HEK293 (cell line): ENCODE data around the gene BCAS3.

Experiments used
- CTCF ChIA-PET: fragments of 350-600 bp; formaldehyde crosslinking; extraction: SDS; loops from one replicate; lab custom pipeline; 2021; ENCODE audit warnings: antibody characterized with exemption; lab: Yijun Ruan, JAX
- POLR2A ChIA-PET: fragments of 300-600 bp; formaldehyde crosslinking; extraction: SDS; loops from one replicate; lab custom pipeline; 2020; ENCODE audit warnings: antibody characterized with exemption, inconsistent platforms; lab: Yijun Ruan, JAX
- H3K27ac ChIP-seq: fragments of 200-500 bp; sonication (Bioruptor generic); 2 replicates; pipeline ENCODE4 v1.5.1; 2014; ENCODE audit warnings: low read depth, low read length, control low read depth, inconsistent platforms; ENCODE audit errors: extremely low read depth
- H3K36me3 ChIP-seq, 2 experiments: fragments of 200-500 bp in 1 of 2; sonication (Bioruptor generic) in 1 of 2; 1 replicate in 1 of 2; 2 replicates in 1 of 2; pipeline ENCODE4 v1.5.1; 2014 to 2017; ENCODE audit warnings: inconsistent platforms in 2 of 2, low read length in 2 of 2; ENCODE audit not compliant: control insufficient read depth in 2 of 2, insufficient read depth in 1 of 2
- H3K4me1 ChIP-seq: fragments of 200-500 bp; sonication (Bioruptor generic); 2 replicates; pipeline ENCODE4 v1.5.1; 2014; ENCODE audit warnings: mild to moderate bottlenecking, low read length, inconsistent platforms; ENCODE audit not compliant: control insufficient read depth, insufficient read depth
- H3K4me3 ChIP-seq: 2 replicates; pipeline ENCODE4 v1.5.1; 2011; ENCODE audit warnings: low read depth, mild to moderate bottlenecking, control low read depth, low read length, moderate library complexity
- H3K9me3 ChIP-seq: fragments of 200-500 bp; sonication (Bioruptor generic); 2 replicates; pipeline ENCODE4 v1.5.1; 2014; ENCODE audit warnings: low read depth, low read length, inconsistent platforms; ENCODE audit not compliant: control insufficient read depth, insufficient read depth
- BCL11B ChIP-seq: fragments of 450-650 bp; formaldehyde crosslinking; IDR thresholded peaks from 2 replicates; pipeline ENCODE4 v1.5.1; 2016; ENCODE audit warnings: low read depth, missing biosample characterization, missing genetic modification characterization
- FEZF1 ChIP-seq: fragments of 450-650 bp; formaldehyde crosslinking; IDR thresholded peaks from 2 replicates; pipeline ENCODE4 v1.5.1; 2016; ENCODE audit warnings: missing biosample characterization, missing genetic modification characterization
- REPIN1 ChIP-seq: fragments of 450-650 bp; formaldehyde crosslinking; IDR thresholded peaks from 2 replicates; pipeline ENCODE4 v1.5.1; 2017; ENCODE audit warnings: missing biosample characterization, missing genetic modification characterization, low read depth
- SCRT2 ChIP-seq: fragments of 450-650 bp; formaldehyde crosslinking; IDR thresholded peaks from 2 replicates; pipeline ENCODE4 v1.5.1; 2016; ENCODE audit warnings: missing biosample characterization, missing genetic modification characterization
- ZFP37 ChIP-seq: fragments of 450-650 bp; formaldehyde crosslinking; IDR thresholded peaks from 2 replicates; pipeline ENCODE4 v1.5.1; 2016; ENCODE audit warnings: missing biosample characterization, missing genetic modification characterization
- ZIC2 ChIP-seq: fragments of 450-650 bp; formaldehyde crosslinking; IDR thresholded peaks from 2 replicates; pipeline ENCODE4 v1.5.1; 2016; ENCODE audit warnings: missing biosample characterization, missing genetic modification characterization
- ZNF571 ChIP-seq: fragments of 450-650 bp; formaldehyde crosslinking; IDR thresholded peaks from 2 replicates; pipeline ENCODE4 v1.5.0; 2017; ENCODE audit warnings: missing biosample characterization, missing genetic modification characterization
- ZNF623 ChIP-seq: fragments of 450-650 bp; formaldehyde crosslinking; IDR thresholded peaks from 2 replicates; pipeline ENCODE4 v1.5.1; 2016; ENCODE audit warnings: missing biosample characterization, missing genetic modification characterization
- ZNF658 ChIP-seq: fragments of 450-650 bp; formaldehyde crosslinking; IDR thresholded peaks from 2 replicates; pipeline ENCODE4; 2016; ENCODE audit warnings: missing biosample characterization, missing genetic modification characterization
- ZNF707 ChIP-seq: fragments of 450-650 bp; formaldehyde crosslinking; IDR thresholded peaks from 2 replicates; pipeline ENCODE4 v1.5.1; 2016; ENCODE audit warnings: missing biosample characterization, missing genetic modification characterization
- ZNF768 ChIP-seq: fragments of 450-650 bp; formaldehyde crosslinking; IDR thresholded peaks from 2 replicates; pipeline ENCODE4 v1.5.1; 2018; ENCODE audit warnings: missing biosample characterization, mild to moderate bottlenecking, missing genetic modification characterization
- ZNF792 ChIP-seq: fragments of 450-650 bp; formaldehyde crosslinking; IDR thresholded peaks from 2 replicates; pipeline ENCODE4 v1.5.1; 2016; ENCODE audit warnings: missing biosample characterization, missing genetic modification characterization
- ZNF830 ChIP-seq: fragments of 450-650 bp; IDR thresholded peaks from 2 replicates; pipeline ENCODE4 v1.5.0; 2018; ENCODE audit warnings: missing biosample characterization, missing genetic modification characterization, low read depth, mild to moderate bottlenecking, moderate library complexity
- ZSCAN23 ChIP-seq: fragments of 450-650 bp; formaldehyde crosslinking; IDR thresholded peaks from 2 replicates; pipeline ENCODE4 v1.5.1; 2016; ENCODE audit warnings: missing biosample characterization, missing genetic modification characterization
- TF ChIP-seq, protein P1 (sequence below): fragments of 450-650 bp; formaldehyde crosslinking; IDR thresholded peaks from 2 replicates; pipeline ENCODE4 v1.5.1; 2016; ENCODE audit warnings: missing biosample characterization, missing genetic modification characterization
- TF ChIP-seq, protein P2 (sequence below): fragments of 450-650 bp; formaldehyde crosslinking; IDR thresholded peaks from 2 replicates; pipeline ENCODE4 v1.5.1; 2016; ENCODE audit warnings: missing biosample characterization, missing genetic modification characterization
- TF ChIP-seq, protein P3 (sequence below): fragments of 450-650 bp; formaldehyde crosslinking; IDR thresholded peaks from 2 replicates; pipeline ENCODE4 v1.5.1; 2016; ENCODE audit warnings: missing biosample characterization, missing genetic modification characterization
- TF ChIP-seq, protein P4 (sequence below): fragments of 450-650 bp; formaldehyde crosslinking; IDR thresholded peaks from 2 replicates; pipeline ENCODE4 v1.5.1; 2016; ENCODE audit warnings: missing biosample characterization, missing genetic modification characterization

BCAS3 gene

DNA sequence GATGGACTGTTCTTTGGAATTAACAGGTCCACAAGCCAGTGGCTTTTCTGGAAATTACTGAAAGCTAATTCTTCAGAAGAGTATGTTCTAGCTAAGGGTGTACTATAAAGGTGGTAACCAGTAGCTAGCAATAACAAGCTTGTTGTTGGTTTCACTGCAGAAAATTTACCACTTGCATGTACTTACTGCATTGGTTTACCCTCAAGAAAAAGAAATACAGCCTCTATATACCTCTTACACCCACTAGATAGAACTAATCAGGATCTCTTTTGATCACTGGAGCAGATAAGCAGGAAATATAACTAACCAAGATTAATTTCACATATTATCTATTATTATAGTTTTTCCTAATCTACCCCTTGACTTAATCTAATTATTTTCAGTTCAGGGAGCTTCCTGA is 537.1 kb downstream of the BCAS3 start (continued):
- no peak for TF ChIP-seq ZNF792 (tag by site-specific recombination)
- TF ChIP-seq ZIC2, result no peak

DNA sequence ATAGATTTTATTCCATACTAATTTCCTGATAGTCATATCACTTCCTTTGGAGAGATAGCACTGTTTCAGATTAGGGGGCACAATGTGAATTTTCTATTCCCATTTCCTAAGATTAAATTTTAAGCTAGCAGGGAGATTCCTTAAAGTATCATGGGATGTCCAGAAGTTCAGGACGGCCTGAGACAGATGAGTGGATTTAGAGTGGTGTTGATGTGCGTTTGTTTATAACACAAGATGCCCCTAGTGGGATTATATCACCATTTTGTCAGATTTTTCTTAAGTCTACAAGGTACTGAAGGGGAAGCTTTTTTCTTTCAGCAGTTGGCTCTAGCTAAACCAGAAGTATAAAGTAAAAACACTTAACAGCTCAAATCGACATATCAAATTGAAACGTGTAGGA is 538.4 kb downstream of the BCAS3 start:
- ChIA-PET CTCF (interaction anchor here (0.7 to 1.4 kb wide), 3 partner anchors 64 to 178 kb away, joined by 3 to 4 read pairs (median 3); no protein-coding TSS in a partner anchor), POLR2A (interaction anchor here (0.9 kb wide), 1 partner anchor 14 kb away, joined by 7 read pairs; no protein-coding TSS in a partner anchor)
- TF ChIP-seq ZNF623 (tag by site-specific recombination), result no peak
- TF ChIP-seq ZNF830, result no peak
- TF ChIP-seq, protein P1, sequence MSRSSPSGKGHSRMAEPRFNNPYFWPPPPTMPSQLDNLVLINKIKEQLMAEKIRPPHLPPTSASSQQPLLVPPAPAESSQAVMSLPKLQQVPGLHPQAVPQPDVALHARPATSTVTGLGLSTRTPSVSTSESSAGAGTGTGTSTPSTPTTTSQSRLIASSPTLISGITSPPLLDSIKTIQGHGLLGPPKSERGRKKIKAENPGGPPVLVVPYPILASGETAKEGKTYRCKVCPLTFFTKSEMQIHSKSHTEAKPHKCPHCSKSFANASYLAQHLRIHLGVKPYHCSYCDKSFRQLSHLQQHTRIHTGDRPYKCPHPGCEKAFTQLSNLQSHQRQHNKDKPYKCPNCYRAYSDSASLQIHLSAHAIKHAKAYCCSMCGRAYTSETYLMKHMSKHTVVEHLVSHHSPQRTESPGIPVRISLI, result no peak
- TF ChIP-seq ZNF707 (tag by site-specific recombination), result no peak
- TF ChIP-seq ZNF768 (tag by site-specific recombination), result no peak
- no peak for TF ChIP-seq ZNF571 (tag by site-specific recombination)
- TF ChIP-seq ZFP37 (tag by site-specific recombination), result no peak
- no peak for TF ChIP-seq FEZF1 (tag by site-specific recombination)
- TF ChIP-seq BCL11B (tag by site-specific recombination), result no peak
- no peak for TF ChIP-seq REPIN1
- TF ChIP-seq SCRT2, result no peak
- TF ChIP-seq, protein P2, sequence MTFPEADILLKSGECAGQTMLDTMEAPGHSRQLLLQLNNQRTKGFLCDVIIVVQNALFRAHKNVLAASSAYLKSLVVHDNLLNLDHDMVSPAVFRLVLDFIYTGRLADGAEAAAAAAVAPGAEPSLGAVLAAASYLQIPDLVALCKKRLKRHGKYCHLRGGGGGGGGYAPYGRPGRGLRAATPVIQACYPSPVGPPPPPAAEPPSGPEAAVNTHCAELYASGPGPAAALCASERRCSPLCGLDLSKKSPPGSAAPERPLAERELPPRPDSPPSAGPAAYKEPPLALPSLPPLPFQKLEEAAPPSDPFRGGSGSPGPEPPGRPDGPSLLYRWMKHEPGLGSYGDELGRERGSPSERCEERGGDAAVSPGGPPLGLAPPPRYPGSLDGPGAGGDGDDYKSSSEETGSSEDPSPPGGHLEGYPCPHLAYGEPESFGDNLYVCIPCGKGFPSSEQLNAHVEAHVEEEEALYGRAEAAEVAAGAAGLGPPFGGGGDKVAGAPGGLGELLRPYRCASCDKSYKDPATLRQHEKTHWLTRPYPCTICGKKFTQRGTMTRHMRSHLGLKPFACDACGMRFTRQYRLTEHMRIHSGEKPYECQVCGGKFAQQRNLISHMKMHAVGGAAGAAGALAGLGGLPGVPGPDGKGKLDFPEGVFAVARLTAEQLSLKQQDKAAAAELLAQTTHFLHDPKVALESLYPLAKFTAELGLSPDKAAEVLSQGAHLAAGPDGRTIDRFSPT (tag by site-specific recombination), result no peak
- TF ChIP-seq ZNF792 (tag by site-specific recombination), result no peak
- TF ChIP-seq ZNF658 (tag by site-specific recombination), result no peak
- no peaks in the 10 kb centered on the region for H3K9me3 ChIP-seq
- H3K4me3 ChIP-seq, result no peak overlapping the region
- H3K27ac ChIP-seq, result no peak overlapping the region
- H3K36me3 ChIP-seq, result no peaks in the 10 kb centered on the region
- H3K4me1 ChIP-seq, result no peaks in the 10 kb centered on the region

DNA sequence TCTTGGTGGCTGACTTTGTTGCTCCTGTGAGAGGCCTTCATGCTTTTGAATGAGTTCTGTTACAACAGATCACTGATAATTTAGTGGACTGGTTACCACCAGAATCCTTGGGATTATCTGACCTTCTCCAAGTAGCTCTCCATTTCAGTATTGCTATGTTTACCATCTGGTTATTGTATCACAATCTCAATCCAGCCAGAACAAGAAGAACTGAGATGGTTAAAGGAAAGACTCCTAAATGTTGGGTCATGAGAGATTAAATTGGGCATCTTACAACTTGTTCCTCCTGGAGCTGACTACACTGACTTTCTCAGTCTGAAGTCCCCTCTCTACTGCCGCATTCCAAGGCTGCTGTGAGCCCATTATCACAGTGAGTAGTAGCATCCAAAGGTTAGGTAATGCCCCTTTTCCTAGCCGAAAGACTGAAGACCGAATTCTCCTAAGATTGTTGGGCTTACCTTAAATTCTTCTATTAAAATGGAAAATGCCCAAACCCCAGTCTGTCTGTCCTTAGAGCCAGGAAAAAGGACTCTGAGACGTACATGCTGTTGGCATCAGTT is 540.3 kb downstream of the BCAS3 start:
- ChIA-PET CTCF (interaction anchor here (0.7 kb wide), 1 partner anchor 68 kb away, joined by 3 read pairs; no protein-coding TSS in a partner anchor), POLR2A (interaction anchor here (0.6 kb wide), 1 partner anchor 246 kb away, joined by 4 read pairs; no protein-coding TSS in a partner anchor)
- Histone ChIP-seq H3K4me1 (no peaks in the 10 kb centered on the region), H3K4me3 (no peak overlapping the region), H3K36me3 (no peaks in the 10 kb centered on the region), H3K9me3 (no peaks in the 10 kb centered on the region), H3K27ac (no peak overlapping the region)
- TF ChIP-seq, protein P3, sequence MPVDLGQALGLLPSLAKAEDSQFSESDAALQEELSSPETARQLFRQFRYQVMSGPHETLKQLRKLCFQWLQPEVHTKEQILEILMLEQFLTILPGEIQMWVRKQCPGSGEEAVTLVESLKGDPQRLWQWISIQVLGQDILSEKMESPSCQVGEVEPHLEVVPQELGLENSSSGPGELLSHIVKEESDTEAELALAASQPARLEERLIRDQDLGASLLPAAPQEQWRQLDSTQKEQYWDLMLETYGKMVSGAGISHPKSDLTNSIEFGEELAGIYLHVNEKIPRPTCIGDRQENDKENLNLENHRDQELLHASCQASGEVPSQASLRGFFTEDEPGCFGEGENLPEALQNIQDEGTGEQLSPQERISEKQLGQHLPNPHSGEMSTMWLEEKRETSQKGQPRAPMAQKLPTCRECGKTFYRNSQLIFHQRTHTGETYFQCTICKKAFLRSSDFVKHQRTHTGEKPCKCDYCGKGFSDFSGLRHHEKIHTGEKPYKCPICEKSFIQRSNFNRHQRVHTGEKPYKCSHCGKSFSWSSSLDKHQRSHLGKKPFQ, result no peak
- TF ChIP-seq ZSCAN23 (tag by site-specific recombination), result no peak
- TF ChIP-seq, protein P4, sequence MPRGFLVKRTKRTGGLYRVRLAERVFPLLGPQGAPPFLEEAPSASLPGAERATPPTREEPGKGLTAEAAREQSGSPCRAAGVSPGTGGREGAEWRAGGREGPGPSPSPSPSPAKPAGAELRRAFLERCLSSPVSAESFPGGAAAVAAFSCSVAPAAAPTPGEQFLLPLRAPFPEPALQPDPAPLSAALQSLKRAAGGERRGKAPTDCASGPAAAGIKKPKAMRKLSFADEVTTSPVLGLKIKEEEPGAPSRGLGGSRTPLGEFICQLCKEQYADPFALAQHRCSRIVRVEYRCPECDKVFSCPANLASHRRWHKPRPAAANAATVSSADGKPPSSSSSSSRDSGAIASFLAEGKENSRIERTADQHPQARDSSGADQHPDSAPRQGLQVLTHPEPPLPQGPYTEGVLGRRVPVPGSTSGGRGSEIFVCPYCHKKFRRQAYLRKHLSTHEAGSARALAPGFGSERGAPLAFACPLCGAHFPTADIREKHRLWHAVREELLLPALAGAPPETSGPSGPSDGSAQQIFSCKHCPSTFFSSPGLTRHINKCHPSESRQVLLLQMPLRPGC, result no peak
